ENCODE measurements around the gene DAAM1. TPM values are rescaled to one million over a fixed set of nuclear protein-coding genes. Genes with fewer than 3 reads are reported as not detected.

DAAM1 gene
- total and polyA plus RNA-seq, 12 donors = 7.4 to 37.4 (median 24.9) TPM

DNA sequence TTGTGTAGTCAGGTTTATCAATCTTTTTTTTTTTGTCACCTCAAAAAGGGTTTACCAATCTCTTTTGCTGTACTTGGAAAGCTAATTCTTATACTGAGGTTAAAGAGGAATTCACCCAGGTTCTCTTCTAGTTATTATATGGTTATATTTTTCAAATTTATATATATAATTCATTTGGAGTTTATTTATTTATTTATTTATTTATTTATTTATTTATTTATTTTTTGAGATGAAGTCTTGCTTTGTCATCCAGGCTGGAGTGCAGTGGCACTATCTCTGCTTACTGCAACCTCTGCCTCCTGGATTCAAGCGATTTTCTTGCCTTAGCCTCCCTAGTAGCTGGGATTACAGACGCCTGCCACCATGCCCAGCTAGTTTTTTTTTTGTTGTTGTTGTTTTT, 202.9 kb downstream of the DAAM1 start:
- Histone ChIP-seq H3K27ac (no peak overlapping the region), H3K4me3 (no peak overlapping the region), H3K4me1 (replicated peaks in 1 of 2) (no peaks in the 10 kb centered on the region), H3K9me3 (replicated peaks in 1 of 3) (no peaks in the 10 kb centered on the region), H3K27me3 (no peaks in the 10 kb centered on the region), H3K36me3 (replicated peaks in 1 of 2) (no peaks in the 10 kb centered on the region)
- WGBS, 4 donors = 84 to 96% (median 92%) methylated on average over 2 of the region's 2 CpGs
- no peak for DNase-seq
- intact Hi-C loops (cut with DNase I) = no loop called here
- TF ChIP-seq POLR2A (IDR thresholded peaks at IDR 0.05) = no peak
- no peak for TF ChIP-seq CTCF (IDR thresholded peaks at IDR 0.05)

DNA sequence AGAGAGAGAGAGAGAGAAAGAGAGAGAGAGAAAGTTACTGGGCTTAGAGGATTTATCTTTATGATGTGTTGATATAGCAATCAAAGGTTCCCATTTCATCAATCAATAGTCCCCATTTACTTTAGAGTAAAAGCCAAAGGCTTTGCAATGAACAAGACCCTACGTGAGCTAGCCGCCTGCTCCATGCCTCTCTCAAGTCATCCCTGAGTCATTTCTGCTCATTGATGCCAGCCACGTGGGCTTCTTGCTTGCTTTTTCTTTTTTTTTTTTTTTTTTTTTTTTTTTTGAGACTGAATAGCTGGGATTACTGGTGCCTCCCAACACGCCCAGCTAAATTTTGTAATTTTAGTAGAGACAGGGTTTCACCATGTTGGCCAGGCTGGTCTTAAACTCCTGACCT, 205.8 kb downstream of the DAAM1 start:
- Histone ChIP-seq H3K4me1 (replicated peaks in 1 of 2) (no peaks in the 10 kb centered on the region), H3K4me3 (no peak overlapping the region), H3K9me3 (replicated peaks in 1 of 3) (no peaks in the 10 kb centered on the region), H3K27ac (no peak overlapping the region), H3K36me3 (replicated peaks in 1 of 2) (no peaks in the 10 kb centered on the region), H3K27me3 (no peaks in the 10 kb centered on the region)
- 83 to 92% (median 89%) methylated on average over 4 of the region's 4 CpGs for WGBS, 4 donors
- no peak for DNase-seq
- intact Hi-C loops (cut with DNase I) = no loop called here
- TF ChIP-seq POLR2A (IDR thresholded peaks at IDR 0.05) (no peak), CTCF (IDR thresholded peaks at IDR 0.05) (no peak)

DNA sequence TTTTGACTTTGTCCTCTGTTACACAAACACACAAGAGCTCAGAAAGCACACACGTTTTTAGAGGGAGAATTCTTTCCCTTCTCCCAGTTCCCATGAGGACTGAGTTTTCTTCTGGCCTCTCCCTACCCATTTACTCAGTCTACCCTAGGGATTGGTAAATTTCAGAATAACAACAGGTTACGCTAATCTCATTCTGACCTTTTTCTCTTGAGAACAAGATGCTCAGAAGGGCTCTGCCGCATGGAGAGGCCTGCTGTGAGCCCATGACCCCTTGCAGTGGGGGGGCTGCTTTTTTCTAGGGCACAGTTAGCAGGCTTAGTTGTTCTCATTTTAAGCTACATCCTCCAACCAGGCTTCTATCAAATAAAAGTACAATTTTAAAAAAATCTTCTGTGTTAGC, 207.2 kb downstream of the DAAM1 start:
- H3K27me3 ChIP-seq = no peaks in the 10 kb centered on the region
- WGBS, 4 donors = 78 to 84% (median 80%) methylated on average over 3 of the region's 3 CpGs
- no peaks in the 10 kb centered on the region for H3K9me3 ChIP-seq (replicated peaks in 1 of 3)
- no peaks in the 10 kb centered on the region for H3K4me1 ChIP-seq (replicated peaks in 1 of 2)
- intact Hi-C loops (cut with DNase I) = no loop called here
- no peaks in the 10 kb centered on the region for H3K36me3 ChIP-seq (replicated peaks in 1 of 2)
- no peak for TF ChIP-seq CTCF (IDR thresholded peaks at IDR 0.05)
- TF ChIP-seq POLR2A (IDR thresholded peaks at IDR 0.05) = no peak
- no peak overlapping the region for H3K27ac ChIP-seq
- DNase-seq = no peak
- H3K4me3 ChIP-seq = no peak overlapping the region

DNA sequence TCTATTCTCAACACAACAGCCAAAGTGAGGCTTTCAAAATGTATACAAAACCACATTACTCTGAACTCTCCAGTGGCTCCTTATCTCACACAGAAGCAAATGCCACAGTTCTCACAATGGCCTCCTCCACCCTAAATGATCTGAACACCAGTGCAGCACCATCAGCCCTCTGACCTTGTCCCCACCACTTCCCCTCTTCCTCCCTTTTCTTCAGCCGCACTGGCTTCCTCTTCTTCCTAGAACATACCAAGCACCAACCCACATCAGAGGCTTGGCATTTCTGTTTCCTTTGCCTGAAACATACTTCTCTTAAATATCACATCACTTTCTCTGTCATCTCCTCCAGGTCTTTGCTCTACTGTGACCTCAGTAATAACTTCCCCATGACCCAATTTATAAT, 210.4 kb downstream of the DAAM1 start:
- Histone ChIP-seq H3K27me3 (no peaks in the 10 kb centered on the region), H3K4me1 (replicated peaks in 1 of 2) (no peaks in the 10 kb centered on the region), H3K36me3 (replicated peaks in 1 of 2) (no peaks in the 10 kb centered on the region), H3K9me3 (replicated peaks in 1 of 3) (no peaks in the 10 kb centered on the region), H3K27ac (no peak overlapping the region), H3K4me3 (no peak overlapping the region)
- no peak for TF ChIP-seq POLR2A (IDR thresholded peaks at IDR 0.05)
- no peak for TF ChIP-seq CTCF (IDR thresholded peaks at IDR 0.05)
- intact Hi-C loops (cut with DNase I) = no loop called here
- no peak for DNase-seq
- WGBS, 4 donors = 54 to 92% (median 73%) methylated on average over 1 of the region's 1 CpG
